ACC112 (cell line): ENCODE data around the gene INHA.

ENCODE experiments used
- H2AFZ ChIP-seq: fragments of 200-600 bp; sonication (generic); one replicate; pipeline ENCODE4 v1.6.0; 2017; ENCODE audit warnings: antibody characterized with exemption, low read length; ENCODE audit not compliant: unreplicated experiment
- H3K27ac ChIP-seq: fragments of 200-600 bp; sonication (generic); 2 replicates; pipeline ENCODE4 v1.5.1; 2014; ENCODE audit warnings: low read depth, mild to moderate bottlenecking, antibody characterized with exemption, low read length, moderate library complexity
- H3K27me3 ChIP-seq: fragments of 200-600 bp; sonication (generic); 2 replicates; pipeline ENCODE4 v1.6.1; 2014; ENCODE audit warnings: mild to moderate bottlenecking, antibody characterized with exemption, low read length, moderate library complexity, mixed read lengths; ENCODE audit not compliant: insufficient read depth
- H3K36me3 ChIP-seq: fragments of 200-600 bp; sonication (generic); 2 replicates; pipeline ENCODE4 v1.6.1; 2016; ENCODE audit warnings: mild to moderate bottlenecking, antibody characterized with exemption, low read length, moderate library complexity, mixed read lengths; ENCODE audit not compliant: insufficient read depth
- H3K4me1 ChIP-seq: fragments of 200-600 bp; sonication (generic); one replicate; pipeline ENCODE4 v1.6.1; 2016; ENCODE audit warnings: low read length, mixed read lengths; ENCODE audit not compliant: insufficient read depth, unreplicated experiment, control insufficient read depth
- H3K4me3 ChIP-seq: fragments of 200-600 bp; sonication (generic); 2 replicates; pipeline ENCODE4 v1.5.1; 2014; ENCODE audit warnings: mild to moderate bottlenecking, low read depth, low read length
- H3K79me2 ChIP-seq: fragments of 200-600 bp; sonication (generic); one replicate; pipeline ENCODE4 v1.6.0; 2016; ENCODE audit warnings: low read length; ENCODE audit not compliant: control insufficient read depth, unreplicated experiment, insufficient read depth

Gene INHA

GRCh38 chr2:219559156-219559915 is 12.8 kb upstream of the INHA start:
- H2AFZ ChIP-seq, result no peak overlapping the region
- H3K4me3 ChIP-seq, result no peak overlapping the region
- no peaks in the 10 kb centered on the region for H3K79me2 ChIP-seq
- no peaks in the 10 kb centered on the region for H3K4me1 ChIP-seq
- H3K27ac ChIP-seq, result no peak overlapping the region
- H3K27me3 ChIP-seq, result no peaks in the 10 kb centered on the region
- no peaks in the 10 kb centered on the region for H3K36me3 ChIP-seq

- no peaks in the 10 kb centered on the region for H3K27me3 ChIP-seq
- H2AFZ ChIP-seq, result no peak overlapping the region
- H3K4me3 ChIP-seq, result no peak overlapping the region
- no peaks in the 10 kb centered on the region for H3K79me2 ChIP-seq
- no peak overlapping the region for H3K27ac ChIP-seq
- H3K4me1 ChIP-seq, result no peaks in the 10 kb centered on the region
- no peaks in the 10 kb centered on the region for H3K36me3 ChIP-seq
Observed at GRCh38 chr2:219560037-219560892, 11.8 kb upstream of the INHA start.

- H3K4me3 ChIP-seq, result no peak overlapping the region
- no peak overlapping the region for H2AFZ ChIP-seq
- H3K27me3 ChIP-seq, result no peaks in the 10 kb centered on the region
- no peaks in the 10 kb centered on the region for H3K36me3 ChIP-seq
- no peaks in the 10 kb centered on the region for H3K4me1 ChIP-seq
- no peaks in the 10 kb centered on the region for H3K79me2 ChIP-seq
- no peak overlapping the region for H3K27ac ChIP-seq
Observed at GRCh38 chr2:219560893-219561178, 11.3 kb upstream of the INHA start.

GRCh38 chr2:219561179-219562048 is 10.7 kb upstream of the INHA start:
- H3K4me1 ChIP-seq, result no peaks in the 10 kb centered on the region
- no peak overlapping the region for H3K27ac ChIP-seq
- H2AFZ ChIP-seq, result no peak overlapping the region
- no peaks in the 10 kb centered on the region for H3K36me3 ChIP-seq
- H3K79me2 ChIP-seq, result no peaks in the 10 kb centered on the region
- no peak overlapping the region for H3K4me3 ChIP-seq
- H3K27me3 ChIP-seq, result no peaks in the 10 kb centered on the region

- Histone ChIP-seq H2AFZ (no peak overlapping the region), H3K27ac (no peak overlapping the region), H3K79me2 (no peaks in the 10 kb centered on the region), H3K4me3 (no peak overlapping the region), H3K4me1 (no peaks in the 10 kb centered on the region), H3K36me3 (no peaks in the 10 kb centered on the region), H3K27me3 (no peaks in the 10 kb centered on the region)
Observed at GRCh38 chr2:219562049-219563020, 9.8 kb upstream of the INHA start.

- no peaks in the 10 kb centered on the region for H3K36me3 ChIP-seq
- H3K4me3 ChIP-seq, result no peak overlapping the region
- no peaks in the 10 kb centered on the region for H3K27me3 ChIP-seq
- no peaks in the 10 kb centered on the region for H3K4me1 ChIP-seq
- H3K27ac ChIP-seq, result no peak overlapping the region
- H2AFZ ChIP-seq, result no peak overlapping the region
- H3K79me2 ChIP-seq, result no peaks in the 10 kb centered on the region
Observed at GRCh38 chr2:219563271-219563928, 8.7 kb upstream of the INHA start.

GRCh38 chr2:219565130-219566080 is 6.7 kb upstream of the INHA start:
- H3K36me3 ChIP-seq, result no peaks in the 10 kb centered on the region
- H3K79me2 ChIP-seq, result peaks cover under 1% of the 10 kb centered on the region
- H3K4me1 ChIP-seq, result peaks cover 9% of the 10 kb centered on the region
- H2AFZ ChIP-seq, result no peak overlapping the region
- H3K27me3 ChIP-seq, result no peaks in the 10 kb centered on the region
- no peak overlapping the region for H3K27ac ChIP-seq
- no peak overlapping the region for H3K4me3 ChIP-seq

- Histone ChIP-seq H3K79me2 (peaks cover 3% of the 10 kb centered on the region), H3K27ac (no peak overlapping the region), H3K4me1 (peaks cover 11% of the 10 kb centered on the region)
Observed at GRCh38 chr2:219566640-219567039, 5.5 kb upstream of the INHA start.

GRCh38 chr2:219567131-219567530 is 5.0 kb upstream of the INHA start:
- H3K27me3 ChIP-seq, result no peaks in the 10 kb centered on the region
- no peaks in the 10 kb centered on the region for H3K36me3 ChIP-seq
- no peak overlapping the region for H3K4me3 ChIP-seq
- peaks cover 16% of the 10 kb centered on the region for H3K4me1 ChIP-seq
- peaks cover 3% of the 10 kb centered on the region for H3K79me2 ChIP-seq
- no peak overlapping the region for H3K27ac ChIP-seq
- no peak overlapping the region for H2AFZ ChIP-seq

More at GRCh38 chr2:219566640-219567039, 5.5 kb upstream of the INHA start:
- H3K36me3 ChIP-seq, result no peaks in the 10 kb centered on the region
- no peaks in the 10 kb centered on the region for H3K27me3 ChIP-seq
- no peak overlapping the region for H3K4me3 ChIP-seq
- no peak overlapping the region for H2AFZ ChIP-seq
